T-helper 2 cell treated with Interferon-gamma antibody and Interleukin-4, amounts not matched to agents 100 ng/mL and 5 ng/mL, for 36 hours (primary cell): ENCODE results near the gene FAXDC2. TPM values are rescaled to one million over a fixed set of nuclear protein-coding genes. Genes with fewer than 3 reads are reported as not detected.
"Not testable (repeated sequence)": the region's sequence is repeated elsewhere in the genome, so short reads cannot be mapped to it uniquely, and the experiment has no call there.

ENCODE experiments used
- intact Hi-C: fragments of 100-400 bp; cut with micrococcal nuclease; formaldehyde crosslinking; loops from one replicate; pipeline ENCODE4 v1.15.1; 2023
- total RNA-seq: library from RNA; stranded (reverse); gene quantifications from 2 replicates; pipeline ENCODE4 v1.2.3, GENCODE V29; 2022

Gene FAXDC2
- total RNA-seq, 1 donor from 2014 or later: 0.14 TPM

DNA sequence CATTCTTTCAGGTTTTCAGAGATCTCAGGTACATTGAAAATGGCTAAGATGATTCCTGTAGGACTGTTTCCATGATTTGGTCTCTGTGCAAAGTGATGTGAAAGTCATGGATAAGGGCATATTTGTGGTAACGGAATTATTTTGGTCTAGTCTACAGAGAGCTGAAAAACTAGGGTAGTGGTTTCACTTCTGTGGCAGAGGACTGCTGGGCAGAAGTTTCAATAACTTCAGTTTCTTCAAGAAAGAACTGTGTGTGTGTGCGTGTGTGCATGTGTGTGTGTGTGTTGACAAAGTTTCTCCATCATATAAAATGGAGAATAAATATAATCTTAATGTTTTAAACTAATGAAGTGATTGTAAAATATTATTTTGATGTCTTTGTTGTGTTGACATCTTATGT lies 12.4 kb upstream of the FAXDC2 start:
- intact Hi-C loops: no loop called here

DNA sequence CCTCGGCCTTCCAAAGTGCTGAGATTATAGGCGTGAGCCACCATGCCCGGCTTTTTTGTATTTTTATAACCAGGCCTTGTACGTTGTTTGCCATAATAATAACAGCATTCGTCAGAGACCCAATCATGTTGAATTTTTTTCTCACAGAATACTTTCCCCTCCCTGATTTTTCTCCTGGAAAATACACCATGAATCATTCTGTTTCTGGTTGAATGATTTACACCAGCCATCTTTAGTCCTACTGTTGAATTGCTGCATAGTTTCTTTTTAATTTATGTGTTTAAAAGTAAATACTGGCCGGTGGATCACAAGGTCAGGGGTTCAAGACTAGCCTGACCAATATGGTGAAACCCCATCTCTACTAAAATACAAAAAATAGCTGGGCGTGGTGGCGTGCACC lies 11.5 kb upstream of the FAXDC2 start:
- intact Hi-C loops: no loop called here

DNA sequence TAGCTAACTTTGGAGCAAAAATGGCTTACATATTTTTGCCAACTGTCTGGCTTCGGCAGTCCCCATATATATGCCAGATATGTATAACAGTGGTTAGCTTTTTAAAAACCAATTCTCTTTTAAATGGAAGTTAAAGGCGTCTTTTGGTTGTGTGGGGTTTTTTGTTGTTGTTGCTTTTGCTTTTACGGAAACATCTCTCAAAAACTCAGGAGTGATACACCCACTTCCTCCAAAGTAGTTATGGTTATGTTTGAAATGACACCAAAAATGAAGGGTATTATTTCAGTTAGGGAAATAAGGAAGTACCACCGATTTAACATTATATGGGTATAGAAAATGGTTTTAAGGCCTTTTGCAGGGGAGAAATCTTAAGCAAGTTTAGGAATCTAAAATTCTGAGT lies 10.4 kb upstream of the FAXDC2 start:
- intact Hi-C loops: no loop called here

DNA sequence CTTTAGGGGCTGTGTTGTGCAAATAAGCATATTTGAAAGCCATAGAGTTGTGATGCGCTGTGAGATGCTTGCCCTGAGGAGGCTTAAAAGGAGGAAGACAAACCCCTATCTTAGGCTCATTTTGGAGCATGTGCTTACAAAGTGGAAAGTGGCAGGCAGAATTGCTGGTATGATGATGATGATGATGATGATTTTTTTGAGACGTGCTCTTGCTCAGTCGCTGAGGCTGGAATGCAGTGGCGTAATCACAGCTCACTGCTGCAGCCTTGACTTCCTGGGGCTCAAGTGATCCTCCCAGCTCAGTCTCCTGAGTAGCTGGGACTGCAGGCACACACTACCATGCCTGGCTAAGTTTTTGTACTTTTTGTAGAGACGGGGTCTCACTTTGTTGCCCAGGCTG lies 9.7 kb upstream of the FAXDC2 start:
- intact Hi-C loops: no loop called here

DNA sequence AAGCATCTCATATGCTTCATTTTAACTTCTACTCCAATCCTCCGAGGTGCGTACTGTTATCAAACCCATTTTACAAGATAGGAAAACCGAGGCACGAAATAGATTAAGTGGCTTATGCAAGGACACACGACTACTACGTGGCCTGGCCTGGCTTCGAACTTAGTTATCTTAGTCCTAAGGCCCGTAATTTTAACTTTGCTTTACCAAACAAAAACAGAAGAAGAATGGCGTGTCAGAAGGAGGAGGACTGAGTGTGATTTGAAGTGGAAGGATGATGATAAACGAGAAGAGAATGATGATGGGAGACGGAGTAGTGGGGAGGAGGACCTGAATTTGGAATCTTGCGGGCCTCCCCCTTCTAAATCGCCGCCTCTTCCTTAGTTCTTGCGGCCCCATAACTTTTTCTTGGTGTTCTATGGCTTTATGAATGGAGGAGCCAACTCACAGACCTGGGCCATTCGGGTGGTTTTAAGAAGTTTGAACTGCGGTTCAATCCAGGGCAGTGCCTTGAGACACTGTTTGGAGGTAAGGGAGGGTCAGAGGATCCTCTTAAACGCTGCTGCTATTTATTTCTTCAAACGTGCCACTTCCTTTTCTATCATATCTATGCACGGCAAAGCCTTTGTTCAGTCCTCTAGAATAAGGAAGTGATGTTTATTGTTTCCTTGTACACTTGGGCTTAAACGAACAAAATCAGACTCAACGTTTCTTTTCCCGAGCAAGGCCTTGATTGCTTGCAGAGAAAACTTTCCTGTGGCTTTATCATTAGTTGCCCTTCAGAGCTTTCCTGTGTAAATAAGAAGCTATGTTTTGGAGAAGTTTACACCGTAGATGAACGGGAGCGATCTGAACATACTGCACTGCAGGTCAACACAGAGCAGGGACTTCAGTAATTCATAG lies 8.8 kb upstream of the FAXDC2 start:
- intact Hi-C loops: loop anchor here (1.0 to 2.0 kb wide), 8 partner anchors 46 to 821 kb away; partner anchors contain the start of genes FAM114A2, GALNT10, LARP1 and MFAP3

DNA sequence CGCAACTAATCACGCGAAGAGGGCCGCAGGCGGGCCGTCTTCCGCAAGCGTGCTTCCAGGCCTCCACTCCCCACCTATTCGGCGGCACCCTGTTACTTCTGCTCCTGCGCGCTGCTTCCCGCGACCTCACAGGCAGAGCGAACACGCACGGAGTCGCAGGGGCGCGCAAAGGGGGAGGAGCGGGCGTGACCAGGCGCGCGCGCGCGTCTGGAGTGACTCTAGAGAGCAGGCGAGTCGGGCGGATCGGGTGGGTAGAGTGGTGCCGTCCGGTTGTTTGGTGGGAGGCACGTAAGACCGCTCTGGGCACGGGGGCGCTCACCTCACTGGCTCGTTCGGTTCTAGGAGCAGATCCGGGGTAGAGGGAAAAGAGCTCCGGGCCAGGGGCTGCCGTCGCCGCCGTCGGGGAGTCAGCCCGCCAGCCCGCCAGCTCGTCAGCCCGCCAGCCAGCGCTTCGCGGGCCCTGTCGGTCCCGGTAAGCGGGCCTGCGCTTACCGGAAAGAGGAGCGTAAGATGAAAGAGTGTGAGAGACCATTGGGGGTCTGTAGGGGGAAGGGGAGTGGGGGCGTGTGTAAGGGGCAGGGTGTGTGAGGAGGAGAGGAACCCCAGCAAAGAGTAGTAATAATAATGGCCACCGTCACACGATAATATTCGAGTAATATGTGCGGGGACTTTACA lies 8.0 kb upstream of the FAXDC2 start, which contains the start of gene CNOT8:
Gene CNOT8, plus strand, starts transcription at position 331 of the 675 bp plus-strand sequence. CDS start 4,652 bp downstream, outside the sequence.
- intact Hi-C loops: loop anchor here (1.0 to 2.0 kb wide), 8 partner anchors 46 to 820 kb away; partner anchors contain the start of genes FAM114A2, GALNT10, LARP1 and MFAP3

DNA sequence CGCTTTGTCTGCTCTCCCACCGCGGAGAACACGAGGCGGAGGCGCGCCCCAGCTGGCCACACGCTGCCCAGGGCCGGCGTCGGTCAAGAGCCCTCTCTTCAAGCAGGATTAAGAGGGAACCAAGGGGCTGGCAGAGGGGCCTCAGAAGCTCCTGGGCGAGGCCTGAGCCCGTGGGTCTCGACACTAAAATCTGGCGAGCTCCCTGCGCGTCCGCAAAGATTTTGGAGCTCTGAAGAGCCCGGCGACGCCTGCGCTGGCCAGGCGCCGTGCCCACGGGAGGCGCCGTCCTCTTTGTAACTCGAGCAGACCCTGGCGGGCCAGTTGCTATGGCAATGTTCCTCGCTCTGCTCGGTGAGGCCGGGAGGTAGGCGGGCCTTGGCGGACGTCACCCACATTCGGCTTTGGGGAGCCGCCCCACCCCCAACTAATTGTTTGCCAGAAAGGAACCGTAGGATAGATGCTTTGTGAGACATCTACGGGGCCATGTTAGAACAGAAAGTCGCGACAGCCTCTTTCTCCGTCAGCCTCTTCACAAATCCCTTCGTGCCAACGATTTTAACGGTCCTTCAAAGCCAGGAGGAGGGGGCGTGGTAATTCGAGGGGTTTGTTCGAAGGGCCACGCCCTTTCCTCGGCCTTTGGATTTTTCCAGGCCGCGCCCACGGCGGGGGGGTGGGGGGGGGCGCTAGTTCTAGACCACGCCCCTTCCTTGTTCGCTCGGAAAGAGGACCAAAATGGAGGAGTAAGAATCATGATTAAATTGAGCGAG lies 7.3 kb upstream of the FAXDC2 start:
- intact Hi-C loops: loop anchor here (1.0 to 2.0 kb wide), 8 partner anchors 45 to 819 kb away; partner anchors contain the start of genes FAM114A2, GALNT10, LARP1 and MFAP3

DNA sequence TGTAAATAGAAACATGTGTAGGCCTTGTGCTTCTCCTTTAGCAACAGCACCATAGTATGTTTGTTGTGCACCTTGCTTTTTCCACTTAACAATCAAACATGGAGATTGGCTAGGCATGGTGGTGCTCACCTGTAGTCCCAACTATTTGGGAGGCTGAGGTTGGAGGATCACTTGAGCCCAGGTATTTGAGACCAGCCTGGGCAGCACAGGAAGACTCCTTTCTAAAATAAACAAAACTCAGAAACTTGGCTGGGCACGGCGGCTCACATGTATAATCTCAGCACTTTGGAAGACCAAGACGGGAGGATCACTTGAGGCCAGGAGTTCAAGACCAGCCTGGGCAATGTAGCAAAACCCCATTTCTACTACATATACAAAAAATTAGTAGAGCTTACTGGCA lies 948 bp upstream of the FAXDC2 start:
- intact Hi-C loops: no loop called here

DNA sequence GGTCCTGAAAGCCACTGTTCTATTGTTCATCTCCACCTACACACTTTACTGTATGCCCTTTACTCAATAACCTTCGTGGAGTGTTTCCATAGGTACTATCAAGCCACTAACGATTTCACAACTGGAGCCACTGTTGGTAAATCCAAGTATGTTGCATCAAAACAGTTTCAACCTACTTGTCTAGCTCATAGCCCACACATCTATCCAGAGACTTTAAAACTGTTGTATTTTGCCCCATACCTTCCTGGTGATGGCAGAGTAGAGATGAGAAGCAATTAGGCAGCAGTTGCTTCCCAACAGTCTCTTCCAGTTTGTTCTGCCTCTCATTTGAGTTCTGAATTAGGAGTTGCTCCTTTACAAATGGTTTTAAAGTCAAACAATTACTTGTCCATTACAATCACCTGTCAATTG lies 607 bp downstream of the FAXDC2 start:
- intact Hi-C loops: no loop called here

DNA sequence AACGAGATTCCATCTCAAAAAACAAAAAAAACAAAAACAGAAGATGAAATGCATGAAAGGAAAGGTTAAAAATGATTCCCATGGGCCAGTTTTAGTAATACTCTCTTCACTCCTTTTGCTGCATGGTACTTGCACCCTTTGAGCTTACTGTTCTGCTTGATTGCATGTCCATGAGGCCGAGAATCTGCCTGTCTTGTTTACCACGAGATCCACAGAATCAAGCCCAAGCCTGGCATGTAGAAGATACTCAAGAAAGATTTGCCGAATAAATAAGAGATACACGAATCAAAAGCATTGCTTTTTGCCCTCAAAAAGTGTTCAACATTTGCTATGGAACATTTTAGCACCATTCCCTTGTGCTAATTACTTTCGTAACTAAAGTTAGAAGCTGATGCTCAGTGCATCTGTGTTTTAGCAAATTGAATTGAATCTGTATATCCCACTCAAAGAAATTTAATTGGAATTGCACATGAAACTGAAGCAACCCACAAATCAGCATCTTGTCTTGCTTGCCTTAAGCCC lies 1.1 kb downstream of the FAXDC2 start:
- intact Hi-C loops: no loop called here

DNA sequence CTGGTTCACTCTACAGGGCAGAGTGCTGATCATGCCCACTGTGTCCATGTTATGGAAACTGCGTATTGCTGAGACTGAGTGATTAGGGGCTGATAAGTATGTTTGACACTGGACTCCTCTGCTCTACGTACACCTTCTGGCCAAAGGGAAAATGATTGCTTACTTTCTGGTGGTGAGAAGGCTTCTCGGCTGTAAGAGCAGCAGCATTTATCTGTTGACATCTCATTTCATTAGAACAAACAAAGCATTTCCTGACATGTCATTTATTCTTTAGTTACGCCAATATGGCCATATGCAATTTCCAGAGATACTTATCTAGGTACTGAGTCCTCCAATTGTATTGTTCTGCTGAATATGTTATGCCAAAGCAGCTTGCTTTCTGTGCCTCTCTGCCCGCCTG lies 5.6 kb downstream of the FAXDC2 start:
- intact Hi-C loops: no loop called here

DNA sequence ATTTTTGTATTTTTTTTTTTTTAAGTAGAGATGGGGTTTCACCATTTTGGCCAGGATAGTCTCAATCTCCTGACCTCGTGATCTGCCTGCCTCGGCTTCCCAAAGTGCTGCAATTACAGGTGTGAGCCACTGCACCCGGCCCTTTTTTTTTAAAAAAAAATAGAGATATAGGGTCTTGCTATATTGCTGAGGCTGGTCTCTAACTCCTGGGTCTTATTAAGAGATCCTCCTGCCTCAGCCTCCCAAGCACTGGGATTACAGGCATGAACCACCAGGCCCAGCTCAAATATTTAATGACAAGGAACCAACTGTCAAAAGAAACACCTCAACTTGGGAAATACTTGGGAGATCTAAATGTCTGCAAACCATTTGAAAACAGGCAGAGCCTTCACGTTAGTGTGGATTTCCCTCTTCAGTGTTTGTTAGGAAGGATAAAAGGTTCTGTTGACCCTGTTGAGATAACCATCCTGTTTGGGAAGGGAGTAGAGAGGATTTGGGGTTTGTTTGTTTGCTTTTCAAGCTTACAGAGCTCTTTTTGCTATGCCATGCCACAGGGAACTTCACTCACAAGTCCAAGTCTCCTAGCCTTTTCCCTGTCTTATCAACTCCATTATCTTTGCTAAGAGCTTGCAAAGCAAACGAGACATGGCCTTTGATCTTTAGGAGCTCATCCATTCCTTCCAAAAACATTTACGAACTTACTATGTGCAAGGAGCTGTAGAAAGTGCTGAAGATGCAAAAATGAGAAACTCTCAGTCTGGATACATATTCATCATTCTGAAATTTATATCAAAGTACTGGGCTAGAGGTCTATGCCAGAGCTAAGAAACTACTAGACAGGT lies 7.5 kb downstream of the FAXDC2 start:
- intact Hi-C loops: no loop called here

DNA sequence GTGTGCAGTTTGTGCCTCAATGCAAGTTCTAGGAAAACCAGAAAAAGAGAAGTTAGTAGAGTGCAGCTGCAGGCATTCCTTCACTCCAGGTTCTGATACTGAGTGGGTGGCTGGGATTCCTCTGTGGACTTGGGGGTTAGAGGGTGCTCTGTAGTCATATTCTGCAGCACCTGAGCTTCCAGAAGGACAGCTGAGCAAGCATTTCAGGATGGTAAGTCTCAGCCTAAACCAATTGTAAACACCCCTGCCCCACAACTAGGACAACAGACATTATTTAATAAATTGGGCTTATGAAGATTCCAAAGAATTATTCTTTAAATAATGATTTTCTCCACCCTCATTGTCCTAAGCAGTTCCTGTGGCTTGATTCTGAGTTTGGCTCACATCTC lies 9.1 kb downstream of the FAXDC2 start:
- intact Hi-C loops: no loop called here

DNA sequence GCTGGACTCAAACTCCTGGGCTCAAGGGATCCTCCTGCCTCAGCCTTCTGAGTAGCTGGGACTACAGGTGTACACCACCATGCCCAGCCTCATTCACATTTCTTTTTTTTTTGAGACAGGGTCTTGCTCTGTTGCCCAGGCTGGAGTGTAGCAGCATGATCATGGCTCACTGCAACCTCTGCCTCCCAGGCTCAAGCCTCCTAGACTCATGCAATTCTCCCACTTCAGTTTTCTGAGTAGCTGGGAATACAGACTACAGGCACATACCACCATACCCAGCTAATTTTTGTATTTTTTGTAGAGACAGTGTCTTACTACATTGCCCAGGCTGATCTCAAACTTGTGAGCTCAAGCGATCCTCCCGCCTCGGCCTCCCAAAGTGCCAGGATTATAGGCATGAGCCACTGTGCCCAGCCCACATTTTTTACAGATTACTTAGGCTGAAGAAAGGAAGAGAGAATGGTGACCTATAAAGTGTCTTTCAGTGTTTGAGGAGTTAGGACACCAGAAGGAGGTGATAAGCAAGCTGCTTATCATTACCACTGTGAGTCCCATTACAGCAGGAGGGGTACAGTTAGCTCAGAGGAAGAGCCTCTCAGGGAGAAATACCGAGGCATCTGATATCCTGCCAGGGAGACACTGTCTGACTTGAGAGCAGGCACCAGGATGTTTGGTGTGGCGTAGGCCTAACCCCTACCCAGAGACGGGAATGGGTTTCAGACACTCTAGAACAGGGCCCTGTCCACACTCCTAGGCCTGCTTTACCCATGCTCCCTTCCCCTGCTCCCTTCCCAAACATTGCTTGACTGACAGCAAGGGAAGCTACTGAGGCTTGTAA lies 9.7 kb downstream of the FAXDC2 start:
- intact Hi-C loops: no loop called here

DNA sequence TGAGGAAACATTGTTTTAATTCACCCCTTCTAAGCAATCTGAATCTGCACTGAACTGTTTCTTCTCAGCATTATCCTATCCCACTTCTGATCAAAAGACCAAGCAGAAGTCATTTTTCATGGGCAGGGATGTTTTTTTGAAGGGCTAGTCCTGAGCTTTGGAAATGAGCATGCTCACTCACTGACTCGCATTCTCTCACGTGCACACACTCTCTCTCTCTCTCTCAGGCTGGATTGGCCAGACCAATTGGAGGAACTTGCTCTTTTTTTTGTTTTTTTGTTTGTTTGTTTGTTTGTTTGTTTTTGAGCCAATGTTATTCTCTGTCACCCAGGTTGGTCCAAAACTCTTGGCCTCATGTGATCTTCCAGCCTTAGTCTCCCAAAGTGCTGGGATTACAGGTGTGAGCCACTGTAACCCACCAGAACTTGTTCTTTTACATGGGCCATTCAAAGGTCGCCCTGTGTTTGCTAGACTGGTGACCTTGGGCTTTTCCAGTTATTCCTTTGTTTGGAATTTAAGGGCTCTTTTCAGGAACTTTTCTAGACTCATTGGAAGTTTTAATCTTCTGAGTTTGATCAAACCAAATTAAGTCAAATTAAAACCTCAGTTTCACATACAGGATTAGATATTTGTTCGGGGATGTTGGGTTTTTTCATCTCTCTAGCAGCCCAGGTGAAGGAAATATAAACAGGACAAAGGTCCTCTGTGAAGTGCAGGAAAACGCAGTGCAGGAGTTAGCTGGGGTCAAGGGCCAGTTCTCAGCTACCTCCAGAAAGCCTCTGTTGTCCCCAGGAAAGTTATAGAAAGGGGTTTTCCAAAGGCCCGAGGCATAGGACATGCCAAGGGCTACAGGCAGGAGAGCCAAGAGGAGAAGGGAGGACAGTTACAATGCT lies 13.1 kb downstream of the FAXDC2 start:
- intact Hi-C loops: no loop called here

DNA sequence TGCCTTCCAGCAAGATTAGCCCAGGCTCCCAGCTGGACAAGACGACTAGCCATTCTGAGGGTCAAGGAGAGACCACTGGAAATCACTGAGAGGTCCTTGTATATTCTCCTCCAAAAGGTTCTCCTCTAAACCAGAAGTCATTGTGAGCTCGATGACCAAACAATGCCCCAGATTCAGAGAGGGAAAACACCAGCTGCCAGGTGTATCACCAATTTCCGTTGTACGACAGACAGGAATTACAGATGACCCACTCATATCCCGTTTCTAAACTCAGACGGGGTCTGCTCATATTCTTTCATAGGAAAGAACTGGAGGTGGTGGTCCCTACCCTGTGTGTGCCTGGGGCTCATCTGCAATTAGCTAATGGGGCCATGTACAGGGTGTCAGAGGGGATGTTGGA lies 14.2 kb downstream of the FAXDC2 start:
- intact Hi-C loops: no loop called here

DNA sequence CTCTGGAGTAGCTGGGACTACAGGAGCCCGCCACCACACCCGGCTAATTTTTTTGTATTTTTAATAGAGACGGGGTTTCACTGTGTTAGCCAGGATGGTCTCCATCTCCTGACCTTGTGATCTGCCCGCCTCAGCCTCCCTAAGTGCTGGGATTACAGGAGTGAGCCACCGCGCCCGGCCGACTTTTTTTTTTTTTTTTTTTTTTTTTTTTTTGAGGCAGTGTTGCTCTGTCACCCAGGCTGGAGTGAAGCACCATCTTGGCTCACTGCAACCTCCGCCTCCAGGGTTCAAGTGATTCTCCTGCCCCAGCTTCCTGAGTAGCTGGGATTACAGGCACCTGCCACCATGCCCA lies 14.7 kb downstream of the FAXDC2 start:
- intact Hi-C loops: not testable (repeated sequence)

DNA sequence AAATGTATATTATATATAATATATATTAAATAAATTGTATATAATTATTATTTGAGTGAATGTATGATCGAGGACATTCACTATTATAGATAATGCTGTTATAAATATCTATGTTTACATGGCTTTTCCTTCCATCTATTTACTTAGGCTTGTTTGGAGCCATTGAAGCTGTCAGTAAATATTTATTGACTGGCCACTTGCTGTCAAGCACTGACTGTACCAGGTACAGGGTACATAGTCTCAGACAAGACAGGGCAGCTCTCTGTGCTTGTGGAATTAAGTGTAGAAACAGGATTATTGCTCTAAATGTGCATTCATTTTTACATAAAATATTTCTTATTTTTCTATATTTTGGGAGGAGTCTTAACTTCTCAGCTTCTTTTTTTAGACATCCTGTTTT lies 16.4 kb downstream of the FAXDC2 start:
- intact Hi-C loops: no loop called here

DNA sequence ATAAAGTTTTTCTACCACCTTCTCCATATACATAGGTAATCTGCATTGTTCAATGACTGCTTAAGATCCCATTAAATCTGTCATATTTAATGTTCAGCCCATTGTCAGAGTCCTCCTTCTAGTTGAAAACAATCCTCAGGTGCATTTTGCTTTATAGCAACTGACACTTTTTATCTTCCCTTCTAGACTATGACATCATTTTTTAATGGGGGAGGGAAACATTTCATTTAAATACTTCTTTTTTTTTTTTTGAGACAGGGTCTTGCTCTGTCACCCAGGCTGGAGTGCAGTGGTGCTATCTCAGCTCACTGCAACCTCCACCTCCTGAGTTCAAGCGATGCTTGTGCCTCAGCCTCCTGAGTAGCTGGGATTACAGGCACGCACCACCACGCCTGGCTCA lies 17.6 kb downstream of the FAXDC2 start:
- intact Hi-C loops: not testable (repeated sequence)
